Measurements from ENCODE around the gene POLE3. TPM values are rescaled to one million over a fixed set of nuclear protein-coding genes. Genes with fewer than 3 reads are reported as not detected.

The POLE3 gene, protein sequence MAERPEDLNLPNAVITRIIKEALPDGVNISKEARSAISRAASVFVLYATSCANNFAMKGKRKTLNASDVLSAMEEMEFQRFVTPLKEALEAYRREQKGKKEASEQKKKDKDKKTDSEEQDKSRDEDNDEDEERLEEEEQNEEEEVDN
- total RNA-seq (2014; rRNA removed; shearing (Covaris generic)) (108 and 132 TPM in 2 replicates), total RNA-seq (2022) (118 and 130 TPM in 2 replicates), Bru-seq, nascent RNA (percentile 97 among the genes with signal in this experiment), BruChase-seq, experiment 1, labeled RNA remaining after a 6-hour chase (percentile 99 among the genes with signal in this experiment), BruChase-seq, experiment 2, labeled RNA remaining after a 2-hour chase (percentile 99 among the genes with signal in this experiment)
- long read RNA-seq, transcript POLE3-203 (3 exons, 455 nt), result minor isoform, 21 of 242 reads
- long read RNA-seq, transcript POLE3-201 (4 exons, 2,109 nt), result major isoform, 199 of 242 reads
- long read RNA-seq, partial matches to known transcripts, result 5 of 242 reads
- long read RNA-seq, other reads (novel, unspliced or antisense), result 16 of 242 reads

GRCh38 chr9:113410207-113410864, at the start of gene POLE3, which contains the start of gene C9orf43:
Gene POLE3, minus strand, starts transcription at chr9:113410675. Its CDS starts 382 bp downstream, at chr9:113410293.
Gene C9orf43, plus strand, starts transcription at chr9:113410747. Its CDS starts 2,747 bp downstream, at chr9:113413494.
- ChIA-PET CTCF (ENCODE audit: unreplicated experiment) (interaction anchor here (0.6 to 0.8 kb wide), 2 partner anchors 101 to 141 kb away, joined by 3 read pairs; no protein-coding TSS in a partner anchor), POLR2A (interaction anchor here (0.6 to 2.6 kb wide), 12 partner anchors 9 to 989 kb away, joined by 3 to 14 read pairs (median 4); partner anchors contain the start of genes ALAD, BSPRY and CDC26)
- Histone ChIP-seq H3K9me2 (ENCODE audit: insufficient read depth, low read length) (no peaks in the 10 kb centered on the region), H3K4me3 (ENCODE audit: low read depth, low read length, poor library complexity, severe bottlenecking) (peak within 1 kb of the TSS; percentile 88), H2AFZ (ENCODE audit: low read length) (peak within 1 kb of the TSS; percentile 88; the same call in 1 of the 2 replicates), H3K27ac (ENCODE audit: low read depth, low read length, poor library complexity, severe bottlenecking) (peak within 1 kb of the TSS; percentile 97), H3K9me3 (ENCODE audit: low read length) (no peaks in the 10 kb centered on the region), H4K20me1 (ENCODE audit: insufficient read depth, low read length) (no peaks in the 10 kb centered on the region; the same call in 1 of the 2 replicates), H3K4me1 (ENCODE audit: insufficient read depth, low read length, poor library complexity, severe bottlenecking) (peaks cover 46% of the 10 kb centered on the region), H3K4me2 (ENCODE audit: low read length) (peak within 1 kb of the TSS; percentile 89), H3K36me3 (ENCODE audit: insufficient read depth, low read length) (peaks cover 32% of the 10 kb centered on the region), H3K79me2 (ENCODE audit: insufficient read depth, low read depth, low read length) (peaks cover 31% of the 10 kb centered on the region)
- intact Hi-C loops (cut with micrococcal nuclease; ENCODE audit: unreplicated experiment), result loop anchor here (1.0 to 10.0 kb wide), 6 partner anchors 34 to 964 kb away; partner anchors contain the start of genes CDC26, FKBP15, HDHD3 and PRPF4
- BruUV-seq (replicated peaks), result no TSS peak
- peak; percentile 97 for DNase-seq (ENCODE audit: low spot score)
- TF ChIP-seq CTCF (conservative IDR thresholded peaks at IDR 0.05; ENCODE audit: low read length) (no peak), EZH2phosphoT487 (IDR thresholded peaks at IDR 0.05; ENCODE audit: borderline replicate concordance, low read depth, low read length) (no peak)

DNA sequence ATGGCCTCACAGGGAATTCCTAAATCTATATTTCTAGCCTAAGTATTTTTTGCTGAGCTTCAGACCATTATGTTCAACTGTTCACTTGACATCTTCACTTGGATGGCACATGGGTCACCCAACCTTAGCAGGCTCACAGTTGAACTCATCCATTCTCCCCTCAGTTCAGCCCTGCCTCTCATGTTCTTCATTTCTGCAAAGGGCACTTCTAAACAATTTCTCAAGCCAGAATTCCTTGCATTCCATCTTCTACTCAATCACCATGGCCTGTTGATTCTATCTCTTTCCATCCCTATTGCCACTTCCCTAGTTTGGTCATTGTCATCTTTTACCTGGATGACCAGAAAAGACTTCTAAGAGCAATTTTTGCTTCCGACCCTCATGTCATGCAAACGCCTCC, 45.8 kb upstream of the POLE3 start:
- Histone ChIP-seq H2AFZ (ENCODE audit: low read length) (no peak overlapping the region), H3K4me1 (ENCODE audit: insufficient read depth, low read length, poor library complexity, severe bottlenecking) (peaks cover 13% of the 10 kb centered on the region), H3K9me3 (ENCODE audit: low read length) (no peaks in the 10 kb centered on the region), H3K27ac (ENCODE audit: low read depth, low read length, poor library complexity, severe bottlenecking) (no peak overlapping the region), H4K20me1 (ENCODE audit: insufficient read depth, low read length) (no peaks in the 10 kb centered on the region), H3K4me3 (ENCODE audit: low read depth, low read length, poor library complexity, severe bottlenecking) (no peak overlapping the region), H3K79me2 (ENCODE audit: insufficient read depth, low read depth, low read length) (no peaks in the 10 kb centered on the region), H3K4me2 (ENCODE audit: low read length) (no peak overlapping the region), H3K36me3 (ENCODE audit: insufficient read depth, low read length) (no peaks in the 10 kb centered on the region), H3K9me2 (ENCODE audit: insufficient read depth, low read length) (no peaks in the 10 kb centered on the region)
- BruUV-seq (replicated peaks), result no TSS peak
- TF ChIP-seq CTCF (conservative IDR thresholded peaks at IDR 0.05; ENCODE audit: low read length) (no peak), EZH2phosphoT487 (IDR thresholded peaks at IDR 0.05; ENCODE audit: borderline replicate concordance, low read depth, low read length) (no peak)
- DNase-seq (ENCODE audit: low spot score), result no peak
- intact Hi-C loops (cut with micrococcal nuclease; ENCODE audit: unreplicated experiment), result no loop called here
- POLR2A ChIA-PET, result interaction anchor here (0.6 to 1.4 kb wide), 2 partner anchors 126 to 171 kb away, joined by 4 to 6 read pairs; no protein-coding TSS in a partner anchor
- CTCF ChIA-PET (ENCODE audit: unreplicated experiment), result no interaction called here
